GM12878 (cell line): ENCODE results near the gene PRR18. TPM values are rescaled to one million over a fixed set of nuclear protein-coding genes. Genes with fewer than 3 reads are reported as not detected.

Experiments
- ATAC-seq: fragments of 200-7000 bp; cut with Tn5 transposase; 3 replicates; pipeline ENCODE4 v1.9.1; 2020; ENCODE audit warnings: mild to moderate bottlenecking, moderate library complexity
- BruUV-seq: library from RNA; stranded (reverse); fragments of 400-500 nt; replicated peaks from 2 replicates; lab custom pipeline; 2021; lab: Mats Ljungman, UMichigan
- CTCF ChIA-PET: fragments of 300-600 bp; sonication (Branson Sonifier 250); formaldehyde crosslinking; extraction: SDS; loops from one replicate; lab custom pipeline; 2021; ENCODE audit warnings: inconsistent platforms; lab: Yijun Ruan, JAX
- POLR2A ChIA-PET: fragments of 350-600 bp; formaldehyde crosslinking; extraction: SDS; loops from one replicate; lab custom pipeline; 2021; ENCODE audit warnings: inconsistent platforms; lab: Charles Lee
- RAD21 ChIA-PET: fragments of 300-600 bp; sonication (Branson Sonifier 250); formaldehyde crosslinking; loops from one replicate; lab custom pipeline; 2023; ENCODE audit warnings: antibody characterized with exemption; ENCODE audit not compliant: unreplicated experiment; lab: Charles Lee
- SMC1A ChIA-PET: fragments of 300-600 bp; sonication (Branson Sonifier 250); formaldehyde crosslinking; loops from one replicate; lab custom pipeline; 2023; ENCODE audit not compliant: unreplicated experiment, uncharacterized antibody; lab: Charles Lee
- DNase-seq: peaks from one replicate; pipeline ENCODE4 v3.0.0-alpha.2; 2011; ENCODE audit warnings: low read depth, low spot score
- FAIRE-seq: peaks from 3 replicates; lab custom pipeline; 2011; peaks lifted over from hg19 to GRCh38; lab: Jason Lieb, UNC
- H2AFZ ChIP-seq: 2 replicates; pipeline ENCODE4 v1.6.0; 2011; ENCODE audit warnings: low read depth, low read length, control low read depth; ENCODE audit not compliant: control insufficient read depth
- H3K27ac ChIP-seq: 2 replicates; pipeline ENCODE4 v1.5.1; 2011; ENCODE audit warnings: control low read depth; ENCODE audit not compliant: control insufficient read depth, insufficient read depth
- H3K27me3 ChIP-seq, 2 experiments: replicated peaks in 1 of 2; 2 replicates each; pipeline versions ENCODE4 v1.6.0 to v1.6.1; 2011; ENCODE audit warnings: low read length in 1 of 2; ENCODE audit not compliant: control insufficient read depth in 2 of 2, insufficient read depth in 2 of 2
- H3K36me3 ChIP-seq, 2 experiments: 2 replicates each; pipeline ENCODE4 v1.5.1; 2011; ENCODE audit warnings: low read length in 1 of 2; ENCODE audit not compliant: control insufficient read depth in 2 of 2, insufficient read depth in 2 of 2
- H3K4me1 ChIP-seq: 2 replicates; pipeline ENCODE4 v1.6.1; 2011; ENCODE audit warnings: mild to moderate bottlenecking, low read length, moderate library complexity, mixed read lengths; ENCODE audit not compliant: control insufficient read depth, insufficient read depth
- H3K4me2 ChIP-seq: 2 replicates; pipeline ENCODE4 v1.6.0; 2011; ENCODE audit warnings: control low read depth; ENCODE audit not compliant: control insufficient read depth, insufficient read depth
- H3K4me3 ChIP-seq: fragments of 200-600 bp; sonication (generic); 2 replicates; pipeline ENCODE4 v1.5.1; 2016
- H3K79me2 ChIP-seq: 2 replicates; pipeline ENCODE4 v1.6.0; 2011; ENCODE audit warnings: low read length; ENCODE audit not compliant: control insufficient read depth, insufficient read depth
- H3K9ac ChIP-seq: 2 replicates; pipeline ENCODE4 v1.8.0; 2011; ENCODE audit warnings: low read length, control low read depth, mixed read lengths; ENCODE audit not compliant: control insufficient read depth, insufficient read depth
- H3K9me3 ChIP-seq: replicated peaks from 3 replicates; pipeline ENCODE4 v1.5.1; 2011; ENCODE audit warnings: mild to moderate bottlenecking, low read length; ENCODE audit not compliant: control insufficient read depth, insufficient read depth
- H4K20me1 ChIP-seq: 2 replicates; pipeline ENCODE4 v1.6.0; 2011; ENCODE audit not compliant: control insufficient read depth, insufficient read depth
- ATF2 ChIP-seq: IDR thresholded peaks from 2 replicates; pipeline ENCODE4 v1.6.1; 2012; ENCODE audit warnings: low read length, inconsistent platforms
- BACH1 ChIP-seq: fragments of 450-650 bp; IDR thresholded peaks from 2 replicates; pipeline ENCODE4 v1.6.1; 2017; ENCODE audit warnings: mild to moderate bottlenecking, borderline replicate concordance
- CEBPB ChIP-seq, 2 experiments: fragments of 150-350 bp in 1 of 2; IDR thresholded peaks; 2 replicates each; pipeline ENCODE4 v1.6.1; 2012 to 2014; ENCODE audit warnings: low read depth in 2 of 2, low read length in 2 of 2, borderline replicate concordance in 1 of 2, inconsistent platforms in 1 of 2
- CHD1 ChIP-seq: IDR thresholded peaks from 2 replicates; pipeline ENCODE4 v1.6.1; 2012; ENCODE audit warnings: low read depth, low read length, improper control_type of control experiment
- EED ChIP-seq: sonication (generic); IDR thresholded peaks from 2 replicates; pipeline ENCODE4 v1.6.1; 2016; ENCODE audit warnings: antibody characterized with exemption, low read depth
- HDAC6 ChIP-seq: fragments of 200-600 bp; sonication (generic); IDR thresholded peaks from one replicate; pipeline ENCODE4 v1.8.0; 2017; ENCODE audit warnings: antibody characterized with exemption; ENCODE audit not compliant: unreplicated experiment
- NFYA ChIP-seq: IDR thresholded peaks from 2 replicates; pipeline ENCODE4 v1.6.1; 2011; ENCODE audit warnings: low read depth, mild to moderate bottlenecking, low read length, improper control_type of control experiment, borderline replicate concordance
- NKRF ChIP-seq: fragments of 450-650 bp; conservative IDR thresholded peaks from 2 replicates; pipeline ENCODE4 v1.6.1; 2017; ENCODE audit warnings: mild to moderate bottlenecking, moderate library complexity
- NR2C2 ChIP-seq: IDR thresholded peaks from 2 replicates; pipeline ENCODE4 v1.6.1; 2011; ENCODE audit warnings: borderline replicate concordance, low read depth; ENCODE audit not compliant: control insufficient read depth, insufficient read length
- RUNX3 ChIP-seq: IDR thresholded peaks from 2 replicates; pipeline ENCODE4 v1.6.1; 2012; ENCODE audit warnings: low read length, inconsistent platforms
- SMC3 ChIP-seq: IDR thresholded peaks from 2 replicates; pipeline ENCODE4 v1.6.1; 2011; ENCODE audit warnings: low read length, improper control_type of control experiment, borderline replicate concordance
- USF1 ChIP-seq: IDR thresholded peaks from 2 replicates; pipeline ENCODE4 v1.6.1; 2011; ENCODE audit warnings: borderline replicate concordance, low read depth, mild to moderate bottlenecking, moderate library complexity, mixed read lengths, low read length; ENCODE audit not compliant: insufficient read depth; ENCODE audit errors: extremely low read length
- YY1 ChIP-seq: IDR thresholded peaks from 2 replicates; pipeline ENCODE4 v1.6.1; 2011; ENCODE audit warnings: low read depth, mild to moderate bottlenecking, low read length
- ZNF274 ChIP-seq: IDR thresholded peaks from one replicate; pipeline ENCODE4 v1.8.0; 2011; ENCODE audit not compliant: insufficient read length, insufficient read depth
- ZNF384 ChIP-seq: IDR thresholded peaks from 2 replicates; pipeline ENCODE4 v1.6.1; 2012; ENCODE audit warnings: low read depth, mild to moderate bottlenecking, low read length, improper control_type of control experiment, borderline replicate concordance
- ZNF592 ChIP-seq: fragments of 450-650 bp; IDR thresholded peaks from 2 replicates; pipeline ENCODE4 v1.6.1; 2017; ENCODE audit warnings: mild to moderate bottlenecking, moderate library complexity
- WGBS: methylation state at CpG from one replicate; pipeline ENCODE4 v1.1.6; 2016; ENCODE audit warnings: low lambda C conversion rate; ENCODE audit not compliant: insufficient replicate concordance, insufficient coverage; ENCODE audit errors: missing lambda C conversion rate; 5-methylcytosine and 5-hydroxymethylcytosine counted together
- in situ Hi-C: fragments of 300-500 bp; cut with MboI; formaldehyde crosslinking; loops from 9 replicates; pipeline ENCODE4 v1.14.3; 2018; ENCODE audit warnings: mixed read lengths
- intact Hi-C: fragments of 100-400 bp; cut with micrococcal nuclease; formaldehyde crosslinking; loops from one replicate; pipeline ENCODE4 v1.14.2; 2022; ENCODE audit not compliant: unreplicated experiment
- polyA plus RNA-seq, 11 experiments: library from polyadenylated mRNA; depleted of rRNA in 4 of 11; unstranded in 6 of 11; stranded (reverse) in 5 of 11; fragments of >200 nt; fragmentation: Nextera tagmentation in 4 of 11; fragmentation: Illumina TruSeq in 1 of 11; extraction: Ambion mirVana in 4 of 11; extraction: Trizol in 1 of 11; gene quantifications; 1 replicate in 1 of 11; 2 replicates in 10 of 11; pipeline versions ENCODE4 v1.2.1 to v1.2.3, GENCODE V29; 2011 to 2016; ENCODE audit warnings: inconsistent platforms in 2 of 11, missing spikeins in 2 of 11, low read depth in 1 of 11
- total RNA-seq, 4 experiments: library from RNA; depleted of rRNA in 3 of 4; stranded (reverse); fragments of >200 nt in 3 of 4; fragmentation: Illumina TruSeq in 1 of 4; extraction: Trizol in 1 of 4; gene quantifications; 2 replicates each; pipeline versions ENCODE4 v1.2.1 to v1.2.3, GENCODE V29; 2013 to 2021

The PRR18 gene
- total and polyA plus RNA-seq, 10 of the 15 experiments (the other 5 are each of a cell fraction or from before 2014, with no cell fraction given) = 0.13 to 8.2 (median 1.6) TPM

- CTCF ChIA-PET = interaction anchor here (1.2 to 1.6 kb wide), 2 partner anchors 139 to 141 kb away, joined by 3 read pairs; no protein-coding TSS in a partner anchor
- POLR2A ChIA-PET = no interaction called here
- FAIRE-seq (no peak), ATAC-seq (peak; percentile 83), DNase-seq (no peak)
- H3K27me3 ChIP-seq = peaks cover 0 to 2% of the 10 kb centered on the region in 2 experiments; a peak in 1 of 4 replicates
- RAD21 ChIA-PET = interaction anchor here (0.6 kb wide), 1 partner anchor 65 kb away, joined by 3 read pairs; no protein-coding TSS in a partner anchor
- peak overlapping the region; percentile 41; the same call in 1 of the 2 replicates for H3K4me2 ChIP-seq
- SMC1A ChIA-PET = no interaction called here
- H3K79me2 ChIP-seq = no peaks in the 10 kb centered on the region
- in situ Hi-C loops (no loop called here), intact Hi-C loops (loop anchor here (5.0 kb wide), 1 partner anchor 87 kb away; no protein-coding TSS in a partner anchor)
- H4K20me1 ChIP-seq = no peaks in the 10 kb centered on the region
- no peak overlapping the region for H3K9ac ChIP-seq
- no peaks in the 10 kb centered on the region for H3K36me3 ChIP-seq
- BruUV-seq = no TSS peak
- no peak overlapping the region for H3K27ac ChIP-seq
- H3K4me1 ChIP-seq = peaks cover 14% of the 10 kb centered on the region
- no peak overlapping the region for H3K4me3 ChIP-seq
- no peak overlapping the region for H2AFZ ChIP-seq
- peaks cover 3% of the 10 kb centered on the region; the same call in 1 of the 3 replicates for H3K9me3 ChIP-seq
- WGBS = 4% methylated on average over 10 of the region's 10 CpGs
- TF ChIP-seq NKRF = no peak
- no peak for TF ChIP-seq ZNF592
- no peak for TF ChIP-seq USF1
- TF ChIP-seq BACH1 = no peak
- TF ChIP-seq CHD1 = no peak
- TF ChIP-seq NR2C2 = no peak
- TF ChIP-seq RUNX3 = peak; percentile 68
- no peak for TF ChIP-seq CEBPB (IDR thresholded peaks at IDR 0.05; ENCODE audit: borderline replicate concordance in 1 of 2, low read depth in 2 of 2, low read length in 2 of 2)
- no peak for TF ChIP-seq ZNF274
- TF ChIP-seq YY1 = no peak
- TF ChIP-seq ATF2 = no peak
- TF ChIP-seq ZNF384 = peak; percentile 37; the same call in 1 of the 2 replicates
- TF ChIP-seq NFYA = no peak
- TF ChIP-seq HDAC6 = no peak
- TF ChIP-seq EED = 0 out of 2 replicates have a peak, but pooled peaks have one; percentile 20
- no peak for TF ChIP-seq SMC3
Observed at GRCh38 chr6:166258854-166259276, 49.3 kb downstream of the PRR18 start.
